ENCODE data around the gene TSPAN32. TPM values are rescaled to one million over a fixed set of nuclear protein-coding genes. Genes with fewer than 3 reads are reported as not detected.
A peak's percentile ranks its signal among the peaks of the same experiment; 100 is the strongest.

The TSPAN32 gene
- total RNA-seq, 1 donor, result 1.4 TPM

- Histone ChIP-seq H2AFZ (ENCODE audit: low read length) (no peak overlapping the region), H3K27me3 (ENCODE audit: insufficient read depth, low read length) (peaks cover 33% of the 10 kb centered on the region), H3K36me3 (ENCODE audit: insufficient read depth, low read length) (no peaks in the 10 kb centered on the region)
Measured at GRCh38 chr11:2267851-2268728, 33.7 kb upstream of the TSPAN32 start.

GRCh38 chr11:2268729-2269600 is 32.8 kb upstream of the TSPAN32 start:
- Histone ChIP-seq H3K4me3 (ENCODE audit: insufficient read depth, low read length) (peak overlapping the region; percentile 37), H3K27me3 (ENCODE audit: insufficient read depth, low read length) (peaks cover 37% of the 10 kb centered on the region), H3K36me3 (ENCODE audit: insufficient read depth, low read length) (no peaks in the 10 kb centered on the region), H3K79me2 (ENCODE audit: insufficient read depth, low read length) (no peaks in the 10 kb centered on the region), H2AFZ (ENCODE audit: low read length) (no peak overlapping the region), H4K20me1 (ENCODE audit: insufficient read depth, low read length) (no peaks in the 10 kb centered on the region), H3K9me3 (ENCODE audit: low read depth, low read length) (no peaks in the 10 kb centered on the region), H3K4me2 (ENCODE audit: insufficient read depth, low read length) (peak overlapping the region; percentile 18), H3K27ac (ENCODE audit: low read depth, low read length) (no peak overlapping the region), H3K4me1 (ENCODE audit: insufficient read depth, low read length) (no peaks in the 10 kb centered on the region)
- no peak for TF ChIP-seq CTCF (IDR thresholded peaks at IDR 0.05; ENCODE audit: extremely low read depth, low read depth, low read length)
- peak; percentile 90 for DNase-seq (ENCODE audit: insufficient read length, low spot score, missing footprints)

More at GRCh38 chr11:2267851-2268728, 33.7 kb upstream of the TSPAN32 start:
- Histone ChIP-seq H3K27ac (ENCODE audit: low read depth, low read length) (no peak overlapping the region), H3K4me2 (ENCODE audit: insufficient read depth, low read length) (no peak overlapping the region), H3K4me3 (ENCODE audit: insufficient read depth, low read length) (no peak overlapping the region), H3K79me2 (ENCODE audit: insufficient read depth, low read length) (no peaks in the 10 kb centered on the region), H3K9me3 (ENCODE audit: low read depth, low read length) (no peaks in the 10 kb centered on the region), H3K4me1 (ENCODE audit: insufficient read depth, low read length) (no peaks in the 10 kb centered on the region), H4K20me1 (ENCODE audit: insufficient read depth, low read length) (no peaks in the 10 kb centered on the region)
- DNase-seq (ENCODE audit: insufficient read length, low spot score, missing footprints), result peak; percentile 76
- TF ChIP-seq CTCF (IDR thresholded peaks at IDR 0.05; ENCODE audit: extremely low read depth, low read depth, low read length), result no peak

DNA sequence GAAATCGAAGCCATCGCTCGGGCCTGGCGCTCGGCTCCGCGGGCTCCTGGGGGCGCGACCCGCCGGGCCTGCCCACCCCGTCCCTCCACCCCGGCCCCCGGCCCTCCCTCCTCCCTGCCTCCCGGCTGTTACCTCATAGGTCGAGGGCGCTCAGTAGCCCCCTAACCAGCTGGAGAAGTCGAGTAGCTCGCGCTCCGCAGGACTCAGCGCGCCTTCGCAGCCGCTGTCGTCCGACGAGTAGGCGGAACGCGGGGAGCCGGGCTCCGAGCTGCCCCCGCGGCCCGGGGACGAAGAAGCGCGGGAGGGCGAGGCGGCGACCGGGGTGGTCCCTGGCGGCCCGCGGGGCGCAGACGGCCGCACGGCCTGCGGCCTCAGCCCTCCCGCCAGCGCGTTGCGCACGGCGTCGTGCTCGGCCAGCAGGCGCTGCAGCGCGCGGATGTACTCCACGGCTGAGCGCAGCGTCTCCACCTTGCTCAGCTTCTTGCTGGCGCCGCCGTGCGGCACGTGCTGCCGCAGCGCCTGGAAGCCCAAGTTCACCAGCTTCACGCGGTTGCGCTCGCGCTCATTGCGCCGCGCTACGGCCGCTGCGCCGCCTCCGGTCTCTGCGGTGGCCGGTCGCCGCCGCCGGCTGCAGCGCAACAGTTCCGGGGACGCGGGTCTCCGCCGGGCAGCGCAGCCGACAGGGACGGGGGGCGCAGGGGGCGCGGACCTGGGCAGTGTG is 32.1 kb upstream of the TSPAN32 start:
- H3K27ac ChIP-seq (ENCODE audit: low read depth, low read length), result no peak overlapping the region
- H3K27me3 ChIP-seq (ENCODE audit: insufficient read depth, low read length), result peaks cover 37% of the 10 kb centered on the region
- no peak for TF ChIP-seq CTCF (IDR thresholded peaks at IDR 0.05; ENCODE audit: extremely low read depth, low read depth, low read length)
- H3K4me2 ChIP-seq (ENCODE audit: insufficient read depth, low read length), result no peak overlapping the region
- no peaks in the 10 kb centered on the region for H3K36me3 ChIP-seq (ENCODE audit: insufficient read depth, low read length)
- no peaks in the 10 kb centered on the region for H3K9me3 ChIP-seq (ENCODE audit: low read depth, low read length)
- H2AFZ ChIP-seq (ENCODE audit: low read length), result no peak overlapping the region
- no peak overlapping the region for H3K4me3 ChIP-seq (ENCODE audit: insufficient read depth, low read length)
- no peaks in the 10 kb centered on the region for H4K20me1 ChIP-seq (ENCODE audit: insufficient read depth, low read length)
- peak; percentile 86 for DNase-seq (ENCODE audit: insufficient read length, low spot score, missing footprints)
- no peaks in the 10 kb centered on the region for H3K79me2 ChIP-seq (ENCODE audit: insufficient read depth, low read length)
- no peaks in the 10 kb centered on the region for H3K4me1 ChIP-seq (ENCODE audit: insufficient read depth, low read length)
